Panc1 (cell line): ENCODE data around the gene EEF2. TPM values are rescaled to one million over a fixed set of nuclear protein-coding genes. Genes with fewer than 3 reads are reported as not detected.
"Not testable (repeated sequence)": the region's sequence is repeated elsewhere in the genome, so short reads cannot be mapped to it uniquely, and the experiment has no call there.

ENCODE experiments used
- ATAC-seq: fragments of 200-7000 bp; cut with Tn5 transposase; 2 replicates; pipeline ENCODE4 v1.9.1; 2020; ENCODE audit warnings: mild to moderate bottlenecking, moderate library complexity
- BruUV-seq: library from RNA; stranded (reverse); fragments of 400-500 nt; replicated peaks from 2 replicates; lab custom pipeline; 2021; lab: Mats Ljungman, UMichigan
- CTCF ChIA-PET: fragments of 300-600 bp; sonication (Branson Sonifier 250); formaldehyde crosslinking; loops from one replicate; lab custom pipeline; 2022; ENCODE audit warnings: antibody characterized with exemption; lab: Charles Lee
- POLR2A ChIA-PET: fragments of 300-600 bp; sonication (Branson Sonifier 250); formaldehyde crosslinking; loops from one replicate; lab custom pipeline; 2022; ENCODE audit warnings: antibody characterized with exemption; lab: Charles Lee
- DNase-seq: peaks from one replicate; pipeline ENCODE4 v3.0.0-alpha.2; 2010; ENCODE audit warnings: low read depth, low spot score
- H3K27ac ChIP-seq: 2 replicates; pipeline ENCODE4 v1.5.1; 2011; ENCODE audit warnings: mild to moderate bottlenecking, low read length, inconsistent platforms
- H3K27me3 ChIP-seq: fragments of 200-500 bp; sonication (Bioruptor generic); 2 replicates; pipeline ENCODE4 v1.6.0; 2014; ENCODE audit warnings: low read length, inconsistent platforms; ENCODE audit not compliant: control insufficient read depth, insufficient read depth
- H3K36me3 ChIP-seq: fragments of 200-500 bp; sonication (Bioruptor generic); 2 replicates; pipeline ENCODE4 v1.5.1; 2014; ENCODE audit warnings: inconsistent platforms, mild to moderate bottlenecking, low read length, moderate library complexity; ENCODE audit not compliant: control insufficient read depth, insufficient read depth
- H3K4me1 ChIP-seq: 2 replicates; pipeline ENCODE4 v1.5.1; 2011; ENCODE audit warnings: inconsistent platforms, mild to moderate bottlenecking, low read length, moderate library complexity; ENCODE audit not compliant: control insufficient read depth, insufficient read depth
- H3K4me3 ChIP-seq, 2 experiments: 2 replicates each; pipeline ENCODE4 v1.5.1; 2011 to 2012; ENCODE audit warnings: low read depth in 2 of 2, low read length in 2 of 2, mild to moderate bottlenecking in 2 of 2, inconsistent platforms in 1 of 2, moderate library complexity in 1 of 2
- H3K9me3 ChIP-seq: fragments of 200-500 bp; sonication (Bioruptor generic); 2 replicates; pipeline ENCODE4 v1.5.1; 2014; ENCODE audit warnings: low read depth, mild to moderate bottlenecking, inconsistent platforms, low read length, moderate library complexity; ENCODE audit not compliant: control insufficient read depth, insufficient read depth
- POLR2AphosphoS5 ChIP-seq: IDR thresholded peaks from 2 replicates; pipeline ENCODE4 v1.6.1; 2012; ENCODE audit warnings: mild to moderate bottlenecking, low read depth, low read length, moderate library complexity
- REST ChIP-seq, 2 experiments: IDR thresholded peaks; 2 replicates each; pipeline ENCODE4 v1.6.1; 2011 to 2012; ENCODE audit warnings: low read depth in 2 of 2, control low read depth in 1 of 2, low read length in 1 of 2, mild to moderate bottlenecking in 1 of 2, moderate library complexity in 1 of 2; ENCODE audit not compliant: insufficient read depth in 1 of 2
- SIN3A ChIP-seq: IDR thresholded peaks from 2 replicates; pipeline ENCODE4 v1.6.1; 2012; ENCODE audit warnings: low read depth, mild to moderate bottlenecking, low read length, moderate library complexity, borderline replicate concordance; ENCODE audit not compliant: insufficient read depth
- TCF7L2 ChIP-seq: IDR thresholded peaks from 2 replicates; pipeline ENCODE4 v1.6.1; 2011; ENCODE audit warnings: mild to moderate bottlenecking, low read depth, low read length, inconsistent platforms
- in situ Hi-C: cut with HindIII; loops from 2 replicates; pipeline ENCODE4 v1.10.0; 2016; ENCODE audit warnings: low sequenced_read_pairs, low pct_unique_long_range_greater_than_20kb
- intact Hi-C: fragments of 100-400 bp; cut with micrococcal nuclease; formaldehyde crosslinking; loops from one replicate; pipeline ENCODE4 v1.10.0; 2022; ENCODE audit not compliant: unreplicated experiment
- total RNA-seq: library from RNA; stranded (reverse); gene quantifications from one replicate; pipeline ENCODE4 v1.2.1, GENCODE V29; 2021; ENCODE audit not compliant: unreplicated experiment
- TF ChIP-seq, protein P1 (sequence below): fragments of 450-650 bp; IDR thresholded peaks from 2 replicates; pipeline ENCODE4 v1.5.1; 2017; ENCODE audit warnings: mild to moderate bottlenecking

The EEF2 gene
- total RNA-seq, 1 experiment from 2014 or later, result 1,391 TPM

DNA sequence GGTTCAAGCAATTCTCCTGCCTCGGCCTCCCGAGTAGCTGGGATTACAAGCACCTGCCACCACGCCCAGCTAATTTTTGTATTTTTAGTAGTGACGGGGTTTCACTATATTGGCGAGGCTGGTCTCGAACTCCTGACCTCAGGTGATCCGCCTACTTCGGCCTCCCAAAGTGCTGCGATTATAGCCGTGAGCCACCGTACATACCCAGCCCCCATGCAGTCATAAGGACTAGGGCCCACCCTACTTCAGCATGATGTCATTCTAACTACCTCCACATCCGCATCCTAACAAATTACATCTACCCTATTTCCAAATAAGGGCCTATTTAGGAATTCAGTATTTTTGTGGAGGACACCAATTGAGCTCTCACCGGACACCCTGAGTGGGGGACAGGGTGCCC is 30.0 kb downstream of the EEF2 start:
- ATAC-seq, POLR2A ChIA-PET, H3K9me3 ChIP-seq, H3K27me3 ChIP-seq, CTCF ChIA-PET, H3K27ac ChIP-seq, BruUV-seq, H3K36me3 ChIP-seq, DNase-seq, H3K4me1 ChIP-seq, H3K4me3 ChIP-seq, intact Hi-C loops, in situ Hi-C loops: not testable (repeated sequence)

DNA sequence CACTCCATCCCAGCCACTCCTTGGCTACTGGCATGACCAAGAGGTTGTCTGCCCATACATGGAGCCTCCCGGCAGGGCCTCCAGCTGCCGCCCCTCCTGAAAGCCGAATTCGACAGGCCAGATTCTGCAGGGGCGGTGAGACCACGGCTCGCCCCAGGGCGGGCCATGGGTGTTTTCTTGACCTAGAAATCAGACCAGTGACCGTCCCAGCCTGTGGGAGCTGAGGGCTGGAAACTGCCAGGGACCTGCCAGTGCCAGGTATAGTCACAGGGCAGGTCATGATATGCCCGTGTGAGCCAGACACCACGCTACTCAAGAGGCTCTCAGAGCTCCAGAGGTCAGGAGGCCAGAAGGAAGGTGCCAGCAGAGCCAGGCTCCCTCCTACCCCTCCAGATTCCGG is 31.2 kb downstream of the EEF2 start:
- DNase-seq, result no peak
- POLR2A ChIA-PET, result interaction anchor here (0.7 kb wide), 1 partner anchor 9 kb away, joined by 3 read pairs; no protein-coding TSS in a partner anchor
- Histone ChIP-seq H3K27me3 (no peaks in the 10 kb centered on the region), H3K9me3 (no peaks in the 10 kb centered on the region), H3K4me1 (0 out of 2 replicates have a peak, but pooled peaks cover 4% of the 10 kb centered on the region), H3K36me3 (no peaks in the 10 kb centered on the region), H3K4me3 (no peak overlapping the region), H3K27ac (no peak overlapping the region)
- BruUV-seq, result no TSS peak
- intact Hi-C loops, result no loop called here
- in situ Hi-C loops, result no loop called here
- no peak for TF ChIP-seq SIN3A
- no peak for TF ChIP-seq REST (IDR thresholded peaks at IDR 0.05; ENCODE audit: insufficient read depth in 1 of 2, low read depth in 2 of 2, low read length in 1 of 2)
- no peak for TF ChIP-seq TCF7L2
- no peak for TF ChIP-seq POLR2AphosphoS5
- TF ChIP-seq, protein P1, sequence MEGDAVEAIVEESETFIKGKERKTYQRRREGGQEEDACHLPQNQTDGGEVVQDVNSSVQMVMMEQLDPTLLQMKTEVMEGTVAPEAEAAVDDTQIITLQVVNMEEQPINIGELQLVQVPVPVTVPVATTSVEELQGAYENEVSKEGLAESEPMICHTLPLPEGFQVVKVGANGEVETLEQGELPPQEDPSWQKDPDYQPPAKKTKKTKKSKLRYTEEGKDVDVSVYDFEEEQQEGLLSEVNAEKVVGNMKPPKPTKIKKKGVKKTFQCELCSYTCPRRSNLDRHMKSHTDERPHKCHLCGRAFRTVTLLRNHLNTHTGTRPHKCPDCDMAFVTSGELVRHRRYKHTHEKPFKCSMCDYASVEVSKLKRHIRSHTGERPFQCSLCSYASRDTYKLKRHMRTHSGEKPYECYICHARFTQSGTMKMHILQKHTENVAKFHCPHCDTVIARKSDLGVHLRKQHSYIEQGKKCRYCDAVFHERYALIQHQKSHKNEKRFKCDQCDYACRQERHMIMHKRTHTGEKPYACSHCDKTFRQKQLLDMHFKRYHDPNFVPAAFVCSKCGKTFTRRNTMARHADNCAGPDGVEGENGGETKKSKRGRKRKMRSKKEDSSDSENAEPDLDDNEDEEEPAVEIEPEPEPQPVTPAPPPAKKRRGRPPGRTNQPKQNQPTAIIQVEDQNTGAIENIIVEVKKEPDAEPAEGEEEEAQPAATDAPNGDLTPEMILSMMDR, result no peak
- ATAC-seq, result no peak
- CTCF ChIA-PET, result no interaction called here

DNA sequence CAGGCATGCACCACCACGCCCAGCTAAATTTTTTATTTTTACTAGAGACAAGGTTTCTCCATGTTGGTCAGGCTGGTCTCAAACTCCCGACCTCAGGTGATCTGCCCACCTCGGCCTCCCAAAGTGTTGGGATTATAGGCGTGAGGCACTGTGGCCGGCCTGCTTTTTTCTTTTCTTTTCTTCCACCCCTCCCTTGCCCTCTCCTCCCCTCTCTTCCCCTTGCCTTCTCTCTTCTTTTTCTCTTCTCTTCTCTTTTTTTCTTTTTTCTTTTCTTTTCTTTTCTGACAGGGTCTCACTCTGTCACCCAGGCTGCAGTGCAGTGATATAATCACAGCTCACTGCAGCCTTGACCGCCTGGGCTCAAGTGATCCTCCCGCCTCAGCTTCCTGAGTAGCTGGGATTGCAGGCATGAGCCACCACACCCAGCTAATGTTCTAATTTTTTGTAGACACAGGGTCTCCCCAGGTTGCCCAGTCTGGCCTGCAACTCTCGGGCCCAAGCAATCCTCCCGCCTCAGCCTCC is 32.4 kb downstream of the EEF2 start:
- H3K27ac ChIP-seq, H3K27me3 ChIP-seq, BruUV-seq, H3K4me3 ChIP-seq, H3K4me1 ChIP-seq, H3K9me3 ChIP-seq, POLR2A ChIA-PET, in situ Hi-C loops, intact Hi-C loops, DNase-seq, H3K36me3 ChIP-seq: not testable (repeated sequence)
- CTCF ChIA-PET, result interaction anchor here (0.6 kb wide), 2 partner anchors 13 to 253 kb away, joined by 3 to 6 read pairs; no protein-coding TSS in a partner anchor
- 0 out of 2 replicates have a peak, but pooled peaks have one; percentile 7 for ATAC-seq
